GM19395 (cell line): ENCODE results near the gene CCT7.

Experiments used
- ATAC-seq: cut with Tn5 transposase; IDR thresholded peaks from one replicate; pipeline ENCODE4 v1.9.1; 2021; ENCODE audit warnings: mild to moderate bottlenecking, moderate library complexity; ENCODE audit not compliant: unreplicated experiment

The CCT7 gene

DNA sequence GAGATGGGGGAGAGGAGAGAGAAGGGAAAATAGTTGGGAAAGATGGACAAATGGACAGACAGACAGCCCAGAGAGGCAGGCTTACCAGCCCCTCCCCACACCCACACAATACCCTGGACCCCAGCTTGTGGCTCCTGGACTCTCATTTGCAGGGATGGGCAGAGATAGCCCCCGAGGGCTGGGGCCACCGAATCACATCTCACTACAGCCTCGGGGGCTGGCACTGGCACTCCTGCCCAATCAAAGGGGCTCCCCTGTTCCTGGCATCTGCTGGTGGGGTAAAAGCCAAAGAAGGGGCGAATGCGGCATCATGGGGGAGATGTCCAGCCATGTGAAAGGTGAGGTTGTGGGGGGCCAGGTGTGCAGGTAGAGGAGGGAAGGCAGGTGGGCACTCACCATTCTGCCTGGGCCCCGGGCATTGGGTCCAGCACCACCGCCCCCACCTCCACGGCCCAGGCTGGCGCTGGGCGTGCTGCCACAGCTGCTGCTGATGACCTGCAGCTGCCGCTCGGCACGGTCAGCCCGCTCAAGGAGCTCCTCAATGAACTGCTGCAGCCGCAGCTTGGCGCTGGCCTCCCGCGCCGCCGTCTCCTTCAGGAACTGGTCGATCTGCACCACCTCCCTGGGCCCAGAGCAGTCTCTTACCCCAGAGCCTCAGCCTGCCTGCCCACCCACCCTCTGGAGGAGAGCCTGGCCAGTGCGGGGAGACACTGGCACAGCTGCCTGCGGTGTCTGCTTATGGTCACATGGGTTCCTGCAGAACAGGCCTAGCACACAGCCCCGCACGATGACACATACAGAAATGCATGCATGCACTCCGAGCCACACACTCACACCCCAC is 32.2 kb downstream of the CCT7 start:
- ATAC-seq: no peak

DNA sequence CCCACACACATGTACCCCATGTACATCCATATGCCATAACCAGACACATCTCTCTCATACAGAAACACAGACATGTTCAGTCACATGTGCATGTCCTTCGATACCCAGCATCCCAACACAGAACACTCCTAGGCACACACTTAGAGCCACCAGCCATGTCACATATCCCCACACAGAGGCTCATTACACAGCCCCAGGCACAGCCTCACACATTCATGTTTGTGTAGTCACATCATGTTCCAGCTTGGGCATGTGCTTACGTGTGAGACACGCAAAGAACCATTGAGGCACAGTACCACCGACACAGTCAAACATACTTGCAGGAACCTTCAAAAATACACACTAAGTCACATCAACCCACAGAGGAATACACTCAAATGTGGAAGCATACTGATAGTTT is 32.9 kb downstream of the CCT7 start:
- ATAC-seq: no peak

DNA sequence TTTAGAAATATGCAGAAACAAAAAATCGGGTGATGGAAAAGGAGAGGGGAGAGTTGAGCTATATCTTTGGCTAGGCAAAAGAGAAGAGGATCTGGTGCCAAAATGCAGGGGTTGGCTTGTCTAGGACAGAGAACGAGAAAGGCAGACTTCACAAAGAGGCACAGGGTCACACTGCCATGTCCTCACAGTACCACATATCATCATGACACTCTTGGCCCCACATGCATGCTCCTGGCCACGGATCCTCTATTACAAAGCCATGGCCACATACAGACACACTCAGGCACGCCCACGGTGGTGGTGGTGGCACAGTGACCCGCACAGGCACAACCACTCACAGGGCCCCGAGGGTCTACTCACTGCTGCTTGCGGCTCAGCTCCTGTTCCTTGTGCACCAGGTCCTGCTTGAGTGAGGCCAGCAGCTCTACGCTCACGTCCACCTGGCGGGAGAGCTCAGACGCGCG is 34.3 kb downstream of the CCT7 start:
- no peak for ATAC-seq

DNA sequence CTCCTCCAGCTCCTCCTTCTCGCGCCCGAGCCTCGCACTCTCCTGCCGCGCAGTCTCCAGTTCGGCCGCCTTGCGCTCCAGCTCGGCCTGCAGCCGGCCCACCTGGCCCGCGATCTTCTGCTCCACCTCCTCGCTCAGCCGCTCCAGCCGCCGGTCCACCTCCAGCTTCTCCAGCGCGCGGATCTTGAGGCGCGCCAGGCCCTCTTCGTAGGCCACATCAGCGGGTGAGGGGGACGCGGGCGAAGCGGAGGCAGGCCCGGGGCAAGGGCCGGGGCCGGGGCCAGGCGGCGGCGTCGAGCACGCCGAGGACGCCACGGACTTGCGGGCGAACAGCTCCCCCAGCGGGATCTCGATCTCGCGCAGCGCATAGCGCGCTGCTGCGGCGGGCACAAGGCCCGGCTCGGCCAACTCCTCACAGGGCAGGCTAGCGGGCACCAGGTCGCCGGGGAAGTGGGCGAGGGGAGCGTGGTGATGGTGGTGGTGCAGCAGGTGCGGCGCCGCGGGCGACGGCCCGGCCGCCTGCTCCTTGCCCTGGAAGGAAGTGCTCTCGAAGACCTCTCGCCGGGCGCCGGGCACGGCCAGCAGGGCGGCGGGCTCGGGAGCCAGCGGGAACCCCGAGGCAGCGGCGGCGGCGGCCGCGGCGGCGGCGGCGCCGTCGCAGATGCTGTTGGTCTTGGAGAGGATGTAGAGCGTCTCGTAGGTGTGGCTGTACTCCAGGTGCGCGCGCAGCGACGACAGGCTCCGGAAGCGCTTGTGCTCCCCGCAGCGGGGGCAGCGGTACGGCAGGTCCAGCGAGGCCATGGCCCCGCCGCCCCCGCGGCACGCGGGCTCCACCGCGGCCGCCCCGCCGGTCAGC is 35.0 kb downstream of the CCT7 start:
- peak; percentile 94 for ATAC-seq

DNA sequence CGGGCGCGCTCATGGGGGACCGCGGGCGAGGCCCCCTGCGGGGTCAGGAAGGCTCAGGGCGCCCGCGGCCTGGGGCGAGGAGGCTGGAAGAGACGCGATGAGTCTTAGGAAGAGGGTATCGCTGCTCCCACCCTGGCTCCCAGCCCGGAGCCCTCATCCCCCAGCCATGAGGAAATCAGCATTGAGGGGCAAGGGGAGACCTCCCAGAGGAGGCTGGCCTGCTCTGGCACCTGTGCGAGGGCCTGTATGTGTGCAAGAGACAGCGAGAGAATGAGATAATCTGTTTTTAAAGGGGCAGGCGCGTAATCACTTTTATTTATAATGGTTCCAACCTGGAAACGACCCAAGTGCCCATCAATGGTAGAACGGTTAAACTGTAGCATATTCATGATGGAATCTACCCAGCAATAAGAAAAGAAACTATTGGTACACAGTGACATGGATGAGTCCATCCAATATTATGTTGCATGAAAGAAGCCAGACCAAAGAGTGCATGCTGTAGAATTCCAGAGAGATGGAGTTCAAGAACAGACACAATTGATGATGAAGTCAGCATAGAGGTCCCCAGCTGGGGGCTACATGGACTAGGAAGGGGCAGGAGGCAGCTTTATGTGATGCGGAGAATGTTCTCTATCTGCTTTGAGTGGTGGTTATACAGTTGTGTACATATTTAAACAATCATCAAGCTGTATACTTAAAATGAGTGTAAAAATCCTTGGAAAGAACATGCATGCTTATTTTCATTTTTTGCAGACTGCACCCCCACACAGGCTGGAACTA is 35.8 kb downstream of the CCT7 start:
- peak; percentile 33 for ATAC-seq

DNA sequence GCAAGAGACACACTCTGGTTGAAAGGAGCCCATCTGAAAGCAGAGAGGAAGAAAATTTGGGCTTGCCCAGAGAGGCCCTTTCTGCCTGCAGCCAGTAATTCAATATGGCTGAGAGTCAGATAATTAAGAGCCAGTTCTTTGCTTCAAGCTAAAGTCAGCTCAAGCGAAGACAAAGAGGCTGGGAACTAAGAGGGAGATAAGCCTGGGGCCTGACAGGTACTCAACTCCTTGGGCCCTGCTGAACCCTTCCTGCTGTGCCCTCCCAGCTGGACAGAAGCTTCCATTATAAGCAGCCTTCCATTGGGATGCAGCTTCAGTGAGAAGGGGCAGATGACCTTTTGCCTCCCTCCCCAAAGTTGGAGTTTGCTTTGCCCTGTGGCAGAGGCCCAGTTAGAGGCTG is 38.2 kb downstream of the CCT7 start:
- no peak for ATAC-seq

DNA sequence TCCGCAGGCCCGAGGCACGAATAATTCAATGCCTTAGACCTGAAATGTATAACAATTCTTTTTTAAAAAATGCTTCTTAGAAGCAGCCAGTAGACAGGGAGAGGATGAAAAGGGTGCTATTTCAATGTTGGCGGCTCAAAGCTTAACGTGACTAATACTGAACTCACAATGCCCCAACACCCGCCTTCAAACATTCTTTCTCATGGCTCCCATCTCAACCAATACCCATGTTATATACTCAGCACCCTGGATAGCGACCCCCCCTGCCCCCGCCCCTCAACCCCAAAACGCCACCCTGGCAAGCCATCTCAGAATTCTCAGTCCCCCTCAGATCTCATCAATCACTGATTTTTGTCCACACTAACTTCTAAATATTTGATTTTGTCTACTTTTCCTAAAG is 45.7 kb downstream of the CCT7 start:
- ATAC-seq: no peak

DNA sequence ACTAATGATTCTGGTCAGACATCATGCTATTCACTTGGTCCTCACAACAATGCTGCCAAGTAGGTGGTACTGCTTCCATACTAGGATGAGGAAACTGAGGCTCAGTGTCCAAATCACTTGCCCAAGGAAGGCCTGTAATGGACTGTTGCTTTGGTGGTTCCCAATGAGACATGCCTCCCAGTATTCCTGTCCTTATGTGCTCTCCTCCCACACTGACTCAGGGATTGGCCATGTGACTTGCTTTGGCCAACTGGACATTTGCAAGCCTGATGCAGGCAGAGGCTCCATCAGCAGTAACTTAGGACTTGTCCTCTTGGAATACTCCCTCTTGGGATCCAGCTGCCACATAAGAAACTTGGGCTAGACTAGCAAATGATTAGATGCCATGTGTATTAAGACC is 47.1 kb downstream of the CCT7 start:
- ATAC-seq: no peak

DNA sequence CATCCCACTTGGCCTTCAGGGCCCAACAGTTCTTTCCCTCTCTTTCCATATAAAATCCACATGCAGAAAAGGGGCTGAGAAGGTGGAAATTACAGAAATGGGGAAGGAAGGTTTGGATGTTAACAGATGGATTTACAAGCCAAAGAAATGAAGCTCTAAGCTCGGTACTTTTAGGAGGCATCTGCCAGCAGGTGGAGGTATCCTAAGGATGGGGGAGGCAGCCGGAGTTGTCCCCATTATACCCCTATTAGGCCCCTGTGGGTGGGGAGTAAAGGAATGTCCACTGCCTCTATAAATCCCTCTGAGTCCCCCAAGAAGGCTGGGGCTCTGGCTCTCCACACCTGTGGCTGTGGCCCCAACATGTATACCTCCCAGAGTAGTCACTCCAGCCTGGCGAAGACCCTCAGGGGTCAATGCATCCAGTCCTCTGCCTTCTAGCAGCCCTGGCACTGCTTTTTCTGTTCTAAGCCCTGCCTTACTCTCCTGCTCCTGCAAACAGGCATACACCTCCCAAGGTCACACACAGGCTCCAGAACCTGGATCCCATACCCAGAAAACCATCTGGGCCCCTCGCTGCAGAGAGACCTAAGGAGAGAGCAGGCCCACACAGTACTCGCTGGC is 48.9 kb downstream of the CCT7 start:
- no peak for ATAC-seq

DNA sequence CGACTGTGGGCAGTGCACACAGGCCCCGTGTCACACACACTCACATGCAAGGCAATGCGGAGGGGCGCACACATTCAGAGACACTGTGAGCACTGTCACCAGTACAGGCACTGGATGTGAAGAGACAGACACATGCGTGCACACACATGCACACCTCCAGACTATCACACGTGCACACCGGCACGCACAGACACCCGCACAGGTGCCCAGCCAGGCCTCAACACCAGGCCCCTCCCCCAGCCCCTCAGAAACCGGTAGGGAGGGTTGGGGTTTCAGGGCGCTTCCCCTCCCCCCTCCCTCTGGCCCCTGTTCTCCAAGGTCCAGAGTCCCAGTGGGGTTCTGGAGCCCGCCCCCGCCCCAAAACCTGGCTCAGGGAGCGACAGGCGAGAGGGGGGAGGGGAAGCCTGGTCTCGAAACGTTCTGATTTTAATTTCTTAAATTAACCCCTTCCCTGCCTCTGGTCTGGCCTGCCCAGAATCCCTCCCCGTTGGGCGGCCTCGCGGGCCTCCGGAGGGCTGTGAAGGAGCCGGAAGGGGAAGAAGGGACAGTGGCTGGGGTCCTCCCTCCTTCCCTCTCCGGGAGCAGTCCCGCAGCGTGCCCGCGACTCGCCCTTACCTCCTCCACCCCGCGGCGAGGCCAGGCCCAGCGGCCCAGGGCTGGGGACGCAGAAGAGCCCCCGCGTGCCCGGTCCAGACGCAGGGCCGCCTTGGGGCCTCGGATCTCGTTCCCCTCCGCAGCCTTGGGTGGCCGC is 49.6 kb downstream of the CCT7 start:
- peak; percentile 25 for ATAC-seq

DNA sequence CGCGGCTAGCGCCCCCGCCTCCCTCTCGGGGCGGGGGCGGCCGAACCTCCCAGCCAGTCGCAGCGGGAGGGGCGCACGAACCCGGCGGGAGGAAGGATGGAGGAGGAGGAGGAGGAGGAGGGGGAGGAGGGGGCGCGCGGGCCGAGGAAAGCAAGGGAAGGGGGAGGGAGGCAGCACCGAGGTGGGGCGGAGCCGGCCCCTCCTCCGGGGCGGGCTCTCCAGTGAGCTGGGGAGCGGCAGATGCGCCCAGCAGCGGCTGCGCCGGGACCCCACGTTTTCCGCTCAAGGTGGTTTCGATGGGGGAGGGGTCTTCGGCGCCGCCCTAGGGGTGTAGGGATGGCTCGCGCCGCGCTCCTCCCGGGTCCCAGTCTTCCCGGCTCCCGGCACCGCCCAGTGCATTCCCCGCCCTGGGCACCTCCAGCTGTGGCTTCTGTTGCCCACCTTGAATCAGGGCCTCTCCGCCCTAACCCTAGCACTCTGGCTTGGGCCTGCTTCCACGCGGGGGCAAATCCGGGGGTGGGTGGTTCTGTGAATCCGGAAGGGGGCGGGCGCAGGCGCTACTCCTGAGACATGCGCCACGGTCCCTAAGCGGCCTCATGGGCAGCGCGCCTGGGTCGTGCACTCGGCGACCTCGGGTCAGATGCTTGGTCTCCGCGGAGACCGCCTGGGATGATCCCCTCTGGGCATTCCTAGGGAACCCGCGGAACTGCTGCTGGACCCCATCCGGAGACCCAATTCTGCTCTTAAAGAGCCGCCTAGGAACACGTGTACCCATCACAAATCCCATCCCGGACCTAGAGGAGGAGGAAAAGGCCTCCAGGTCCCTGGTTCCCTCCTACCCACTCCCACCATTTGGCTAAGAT is 50.4 kb downstream of the CCT7 start, which contains the start of gene FBXO41:
Gene FBXO41, minus strand, starts transcription at position 183 of the 863 bp plus-strand sequence. CDS start 14,848 bp downstream, outside the sequence.
- ATAC-seq: peak; percentile 72

DNA sequence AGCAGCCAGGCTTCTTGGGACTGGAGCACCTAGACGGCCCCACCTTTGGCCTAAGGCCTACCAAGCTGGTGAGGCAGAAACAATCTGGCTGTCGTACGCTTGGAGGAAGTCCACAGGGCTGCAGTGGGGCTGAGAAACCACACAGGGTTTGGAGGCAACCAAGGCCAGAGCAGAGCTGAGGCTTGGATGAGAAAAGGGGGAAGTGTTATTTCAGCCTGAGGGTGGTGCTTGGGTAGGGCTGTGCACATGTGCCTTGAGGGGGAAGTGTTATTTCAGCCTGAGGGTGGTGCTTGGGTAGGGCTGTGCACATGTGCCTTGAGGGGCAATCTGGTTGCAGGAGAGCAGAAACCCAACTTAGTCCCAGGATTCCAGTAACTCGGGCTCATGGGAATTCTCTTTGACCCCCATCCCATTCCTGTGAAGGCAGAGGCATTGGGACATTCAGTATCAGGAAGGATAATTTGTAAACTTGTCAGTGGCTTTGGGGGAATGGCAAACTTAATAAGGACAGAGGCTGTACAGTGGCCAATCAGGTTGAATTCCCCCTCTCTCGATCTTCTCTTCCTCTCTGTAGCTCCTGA is 51.1 kb downstream of the CCT7 start:
- ATAC-seq: peak; percentile 61

DNA sequence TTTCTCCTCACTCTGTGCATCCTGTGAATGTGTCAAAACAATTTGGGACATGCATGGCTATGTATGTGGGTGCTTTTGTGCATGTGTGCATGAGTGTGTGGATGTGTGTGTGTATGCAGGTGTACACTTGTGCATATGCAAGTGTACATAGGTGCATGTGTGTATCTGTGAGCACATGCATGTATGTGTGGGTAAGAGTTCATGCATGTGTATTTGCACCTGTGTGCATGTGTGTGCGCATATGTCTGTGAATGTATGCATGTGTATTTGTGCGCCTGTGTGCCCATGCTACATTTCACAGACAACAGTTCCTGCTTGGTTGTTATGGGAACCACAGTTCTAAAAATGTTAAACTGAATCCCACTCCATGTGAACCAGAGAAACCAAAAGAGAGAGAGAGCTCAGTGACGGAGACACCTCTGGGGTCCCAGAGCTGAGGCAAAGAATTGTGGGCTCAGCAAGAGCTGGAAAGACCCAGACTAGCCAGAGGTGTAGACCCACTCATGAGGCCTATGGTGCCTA is 52.1 kb downstream of the CCT7 start:
- no peak for ATAC-seq

DNA sequence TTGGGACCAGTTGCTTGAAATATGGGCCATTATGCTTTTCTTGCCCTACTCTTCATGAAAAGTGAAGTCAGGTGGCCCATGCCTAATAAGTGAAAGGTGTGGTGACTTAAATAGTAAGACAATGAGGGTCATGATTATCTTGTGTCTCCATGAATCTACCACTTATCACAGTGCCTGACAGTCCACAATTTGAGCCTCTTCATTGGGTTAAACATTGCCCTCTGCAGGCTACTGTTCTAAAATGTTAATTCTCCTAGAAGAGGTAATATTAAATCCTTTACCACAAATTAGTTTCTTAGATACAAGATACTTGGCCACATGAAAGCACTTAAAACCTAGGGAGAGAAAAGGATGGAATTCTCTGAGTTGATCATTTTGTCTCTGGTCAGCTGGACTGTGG is 55.2 kb downstream of the CCT7 start:
- ATAC-seq: no peak

DNA sequence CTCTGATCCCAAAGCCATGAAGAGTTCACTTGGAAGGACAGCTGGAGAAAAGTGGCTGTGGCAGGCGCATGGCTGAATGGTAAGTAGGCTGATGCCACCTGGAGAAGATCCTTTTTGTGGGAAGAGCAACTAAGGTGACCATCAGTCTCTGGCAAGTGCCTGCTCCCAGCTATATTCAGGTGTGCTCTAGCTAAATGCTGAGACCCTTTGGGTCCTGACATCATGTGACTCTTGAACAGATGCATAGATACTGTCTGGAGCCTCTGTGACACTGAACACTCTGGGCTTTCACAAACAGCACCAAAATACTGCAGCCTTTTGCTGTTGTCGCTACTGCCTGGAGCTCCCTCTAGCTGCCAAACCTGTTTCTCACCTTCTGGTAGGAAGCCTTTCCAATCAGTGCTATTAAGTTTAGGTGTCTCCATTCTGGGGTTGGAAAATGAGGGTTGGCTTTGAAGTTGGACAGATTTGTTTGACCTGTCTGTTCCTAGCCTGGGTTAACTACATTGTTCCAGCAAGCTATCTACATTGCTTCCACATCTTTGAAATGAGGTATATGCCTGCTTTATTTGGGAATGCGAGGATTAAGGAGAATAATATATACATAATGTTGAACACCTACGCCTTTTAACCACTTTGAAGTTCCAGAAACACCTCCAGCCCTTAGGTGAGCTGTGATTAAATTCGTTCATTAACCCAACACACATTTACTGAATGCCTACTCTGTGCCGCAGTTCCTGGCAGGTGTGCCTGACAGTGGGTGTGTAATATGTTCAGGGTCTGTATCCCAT is 56.1 kb downstream of the CCT7 start:
- no peak for ATAC-seq

DNA sequence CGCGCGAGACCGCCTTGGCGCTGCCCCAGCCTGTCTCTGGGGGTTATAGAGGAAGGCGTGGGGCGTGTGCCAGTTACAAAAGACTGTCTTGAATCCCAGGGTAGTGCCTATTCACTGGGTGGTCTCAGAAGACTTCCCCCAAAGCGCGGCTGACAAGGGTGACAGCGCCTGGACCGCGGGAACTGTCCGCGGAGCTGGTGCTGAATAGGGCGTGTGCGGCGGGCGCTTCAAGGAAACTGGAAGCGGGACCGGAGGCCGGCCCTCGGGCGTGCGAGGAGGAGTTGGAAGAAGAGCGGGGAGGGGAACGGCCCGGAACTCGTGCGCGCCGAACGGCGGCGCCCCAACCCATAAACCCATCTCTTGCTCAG is 57.0 kb downstream of the CCT7 start:
- ATAC-seq: no peak

DNA sequence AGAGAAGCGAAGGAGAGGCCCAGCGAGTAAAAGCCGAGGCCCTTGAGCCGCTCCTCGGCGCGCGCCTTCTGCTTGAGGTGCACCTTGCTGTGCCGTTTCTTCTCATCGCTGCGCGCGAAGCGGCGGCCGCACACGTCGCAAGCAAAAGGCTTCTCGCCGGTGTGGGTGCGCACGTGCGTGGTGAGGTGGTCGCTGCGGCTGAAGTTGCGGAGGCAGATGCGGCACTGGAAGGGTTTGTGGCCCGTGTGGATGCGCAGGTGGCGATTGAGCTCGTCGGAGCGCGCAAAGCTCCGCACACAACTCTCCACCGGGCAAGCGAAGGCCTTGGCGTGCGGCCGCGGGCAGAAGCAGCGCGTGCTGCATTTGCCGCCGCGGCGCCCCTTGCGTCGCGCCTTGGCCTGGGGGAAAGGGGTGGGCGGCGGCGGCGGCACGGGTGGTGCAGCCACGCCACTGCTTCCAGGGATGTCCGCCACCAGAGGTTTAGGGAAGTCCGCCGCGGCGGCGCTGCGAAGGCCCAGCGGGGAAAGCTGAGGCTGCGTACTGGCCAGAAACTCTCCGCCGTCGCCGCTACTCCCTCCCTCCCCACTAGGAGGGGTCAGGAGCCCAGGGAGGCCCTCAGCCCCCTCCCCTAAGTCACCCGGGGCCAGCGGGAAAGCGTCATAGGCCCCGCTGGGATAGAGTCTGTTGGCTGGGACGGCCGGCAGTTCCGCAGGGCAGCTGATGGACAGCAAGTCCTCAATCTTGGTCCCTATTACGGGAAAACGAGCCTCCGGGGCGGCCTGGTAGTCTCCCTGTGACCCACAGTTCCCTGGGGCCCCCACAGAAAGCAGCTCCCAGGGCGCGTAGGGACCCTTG is 57.6 kb downstream of the CCT7 start:
- ATAC-seq: no peak
